Activated CD8-positive, alpha-beta memory T cell treated with anti-CD3 and anti-CD28 coated beads, Interleukin-2, amount 50 U/mL, for 24 hours (primary cell): Measurements from ENCODE around the gene DIABLO.
"Not testable (repeated sequence)": the region's sequence is repeated elsewhere in the genome, so short reads cannot be mapped to it uniquely, and the experiment has no call there.

Source experiments
- DNase-seq: peaks from one replicate; pipeline ENCODE4 v3.0.0-alpha.2; 2020; ENCODE audit errors: extremely low read depth

Gene DIABLO

DNA sequence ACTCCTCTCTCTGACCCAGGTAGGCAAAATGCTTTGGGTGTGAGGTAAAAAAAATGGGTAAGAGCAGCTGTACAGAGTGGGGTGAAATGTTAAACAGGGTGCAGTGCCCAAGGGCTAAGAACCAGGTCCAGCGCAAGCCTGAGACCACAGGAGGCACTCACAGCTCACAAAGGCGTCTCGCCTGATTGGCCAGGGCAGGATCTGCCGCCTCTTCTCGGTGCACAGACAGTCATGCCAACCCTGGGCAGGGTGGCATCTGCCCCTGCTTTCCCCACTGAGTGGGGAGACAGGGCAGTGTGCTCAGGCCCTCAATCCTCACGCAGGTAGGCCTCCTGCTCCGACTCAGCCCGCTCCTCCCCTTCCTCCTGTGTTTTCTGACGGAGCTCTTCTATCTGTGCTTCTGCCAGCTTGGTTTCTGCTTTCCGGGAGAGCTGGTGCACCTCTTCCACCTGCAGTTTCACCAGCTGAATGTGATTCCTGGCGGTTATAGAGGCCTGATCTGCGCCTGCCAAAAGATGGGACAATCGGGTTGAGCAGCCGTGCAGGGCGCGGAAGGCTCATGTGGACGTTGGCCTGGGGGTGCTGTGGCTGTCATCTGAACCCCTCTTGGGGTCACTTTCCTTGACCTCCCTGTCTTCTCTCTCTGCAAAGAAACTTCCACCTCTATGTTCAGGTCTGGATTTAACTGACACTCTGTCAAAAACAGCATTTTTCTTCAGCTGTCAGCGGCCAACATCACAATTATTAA lies 17.6 kb downstream of the DIABLO start:
- DNase-seq: no peak

DNA sequence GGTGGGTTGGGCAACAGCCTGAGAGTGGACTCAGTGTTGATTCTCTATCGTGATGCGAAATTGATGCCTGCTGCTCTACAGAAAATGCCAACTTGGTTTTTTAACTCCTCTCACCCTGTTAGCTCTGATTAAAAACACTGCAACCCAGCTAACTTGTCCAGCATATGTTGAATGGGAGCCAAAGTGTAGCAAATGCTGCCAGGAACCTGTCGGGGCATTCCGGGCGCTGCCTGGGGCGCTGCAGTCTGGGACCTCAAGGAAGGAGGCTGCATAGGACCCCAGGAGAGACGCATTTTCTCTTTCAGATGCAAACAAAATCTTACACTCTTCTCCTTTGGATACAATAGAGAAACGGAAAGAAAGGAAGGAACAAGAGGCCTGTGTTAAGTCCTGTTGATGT lies 18.5 kb downstream of the DIABLO start:
- no peak for DNase-seq

DNA sequence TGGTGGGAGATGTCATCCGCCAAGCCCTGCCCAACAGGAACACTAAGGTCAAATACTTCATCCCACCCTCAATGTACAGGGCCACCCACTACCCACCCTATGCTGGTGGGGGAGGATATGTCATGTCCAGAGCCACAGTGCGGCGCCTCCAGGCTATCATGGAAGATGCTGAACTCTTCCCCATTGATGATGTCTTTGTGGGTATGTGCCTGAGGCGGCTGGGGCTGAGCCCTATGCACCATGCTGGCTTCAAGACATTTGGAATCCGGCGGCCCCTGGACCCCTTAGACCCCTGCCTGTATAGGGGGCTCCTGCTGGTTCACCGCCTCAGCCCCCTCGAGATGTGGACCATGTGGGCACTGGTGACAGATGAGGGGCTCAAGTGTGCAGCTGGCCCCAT lies 18.9 kb downstream of the DIABLO start:
- no peak for DNase-seq

DNA sequence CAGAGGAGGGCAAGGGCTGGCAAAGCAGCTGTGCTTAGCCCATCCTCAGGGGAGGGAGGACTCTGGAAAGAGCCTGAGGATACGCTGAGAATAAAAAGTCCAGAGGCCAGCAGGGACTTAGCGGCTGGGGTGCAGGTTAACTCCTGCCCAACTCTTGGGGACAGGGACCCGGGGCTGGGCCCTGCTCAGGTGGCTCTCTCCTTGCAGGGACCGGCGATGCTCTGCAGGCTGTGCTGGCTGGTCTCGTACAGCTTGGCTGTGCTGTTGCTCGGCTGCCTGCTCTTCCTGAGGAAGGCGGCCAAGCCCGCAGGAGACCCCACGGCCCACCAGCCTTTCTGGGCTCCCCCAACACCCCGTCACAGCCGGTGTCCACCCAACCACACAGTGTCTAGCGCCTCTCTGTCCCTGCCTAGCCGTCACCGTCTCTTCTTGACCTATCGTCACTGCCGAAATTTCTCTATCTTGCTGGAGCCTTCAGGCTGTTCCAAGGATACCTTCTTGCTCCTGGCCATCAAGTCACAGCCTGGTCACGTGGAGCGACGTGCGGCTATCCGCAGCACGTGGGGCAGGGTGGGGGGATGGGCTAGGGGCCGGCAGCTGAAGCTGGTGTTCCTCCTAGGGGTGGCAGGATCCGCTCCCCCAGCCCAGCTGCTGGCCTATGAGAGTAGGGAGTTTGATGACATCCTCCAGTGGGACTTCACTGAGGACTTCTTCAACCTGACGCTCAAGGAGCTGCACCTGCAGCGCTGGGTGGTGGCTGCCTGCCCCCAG lies 19.6 kb downstream of the DIABLO start:
- DNase-seq: no peak

DNA sequence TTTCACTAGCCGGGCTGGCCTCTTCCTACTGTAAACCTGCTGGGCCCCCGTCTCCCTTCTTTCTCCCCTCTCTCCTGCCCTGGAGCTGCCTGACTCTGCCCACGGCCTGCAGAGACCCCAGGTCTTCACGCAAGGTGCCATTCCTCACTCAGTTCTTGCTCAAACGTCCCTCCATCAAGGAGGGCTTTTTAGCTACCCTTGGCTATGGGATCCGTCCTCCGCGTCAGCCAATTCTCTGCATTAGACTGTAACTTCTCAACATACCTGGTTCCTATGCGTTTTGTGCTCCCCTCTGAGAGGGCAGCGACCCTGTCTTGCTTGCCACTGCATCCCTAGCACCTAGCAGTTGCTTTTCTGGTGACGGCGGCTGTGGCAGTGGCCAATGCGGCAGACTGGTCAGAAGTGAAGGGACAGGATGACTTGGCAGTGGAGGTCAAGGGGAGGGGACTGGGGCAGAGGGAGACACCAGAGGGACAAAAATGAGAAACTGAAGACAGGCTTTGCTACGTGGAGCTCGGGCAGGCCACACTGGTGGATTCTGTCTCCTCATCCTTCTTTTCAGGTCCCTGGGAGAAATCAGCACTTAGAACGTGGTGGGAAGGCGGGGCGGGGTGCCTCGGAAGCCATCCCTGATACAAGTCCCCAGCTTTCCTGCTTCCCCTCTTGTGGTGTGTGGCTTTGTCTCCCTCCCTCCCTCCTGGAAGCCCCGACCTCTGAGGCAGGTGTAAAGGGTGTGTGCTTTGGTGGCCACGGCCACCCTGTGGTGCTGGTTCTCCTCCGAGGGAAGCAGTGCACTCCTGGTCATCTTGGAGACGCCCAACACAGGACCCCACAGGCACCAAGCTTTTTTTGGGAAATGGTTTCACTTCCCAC lies 20.6 kb downstream of the DIABLO start:
- DNase-seq: no peak

DNA sequence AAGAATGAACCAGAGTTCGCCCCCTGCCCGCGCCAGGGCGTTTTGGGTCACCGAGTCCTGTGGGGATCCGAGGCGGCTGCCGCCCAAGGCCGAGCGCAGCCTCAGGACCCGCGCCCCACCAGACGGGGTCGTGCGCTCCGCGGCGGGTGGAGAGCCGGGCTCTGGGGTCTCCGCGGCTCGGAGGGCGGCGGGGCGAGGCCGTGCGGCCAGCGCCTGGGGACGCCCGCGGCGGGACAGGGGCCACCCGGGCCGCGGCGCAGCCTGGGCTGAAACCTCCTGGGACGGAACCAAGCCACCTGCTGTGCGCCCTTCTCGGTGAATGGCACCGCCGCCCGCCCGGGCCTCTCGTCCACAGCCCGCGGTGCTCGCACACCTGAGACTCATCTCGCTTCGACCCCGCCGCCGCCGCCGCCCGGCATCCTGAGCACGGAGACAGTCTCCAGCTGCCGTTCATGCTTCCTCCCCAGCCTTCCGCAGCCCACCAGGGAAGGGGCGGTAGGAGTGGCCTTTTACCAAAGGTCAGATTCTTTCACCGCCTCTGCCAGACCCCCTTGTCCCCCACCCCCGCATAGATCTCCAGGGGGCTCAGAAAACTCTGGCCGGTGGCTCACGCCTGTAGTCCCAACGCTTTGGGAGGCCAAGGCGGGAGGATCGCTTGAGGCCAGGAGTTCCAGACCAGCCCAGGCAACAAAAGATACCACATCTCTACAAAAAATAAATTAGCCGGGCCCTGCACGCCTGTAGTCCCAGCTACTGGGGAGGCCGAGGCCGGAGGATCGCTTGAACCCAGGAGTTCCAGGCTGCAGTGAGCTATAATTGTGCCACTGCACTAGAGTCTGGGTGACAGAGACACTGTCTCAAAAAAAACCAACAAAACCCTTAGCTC lies 21.4 kb downstream of the DIABLO start:
- no peak for DNase-seq

DNA sequence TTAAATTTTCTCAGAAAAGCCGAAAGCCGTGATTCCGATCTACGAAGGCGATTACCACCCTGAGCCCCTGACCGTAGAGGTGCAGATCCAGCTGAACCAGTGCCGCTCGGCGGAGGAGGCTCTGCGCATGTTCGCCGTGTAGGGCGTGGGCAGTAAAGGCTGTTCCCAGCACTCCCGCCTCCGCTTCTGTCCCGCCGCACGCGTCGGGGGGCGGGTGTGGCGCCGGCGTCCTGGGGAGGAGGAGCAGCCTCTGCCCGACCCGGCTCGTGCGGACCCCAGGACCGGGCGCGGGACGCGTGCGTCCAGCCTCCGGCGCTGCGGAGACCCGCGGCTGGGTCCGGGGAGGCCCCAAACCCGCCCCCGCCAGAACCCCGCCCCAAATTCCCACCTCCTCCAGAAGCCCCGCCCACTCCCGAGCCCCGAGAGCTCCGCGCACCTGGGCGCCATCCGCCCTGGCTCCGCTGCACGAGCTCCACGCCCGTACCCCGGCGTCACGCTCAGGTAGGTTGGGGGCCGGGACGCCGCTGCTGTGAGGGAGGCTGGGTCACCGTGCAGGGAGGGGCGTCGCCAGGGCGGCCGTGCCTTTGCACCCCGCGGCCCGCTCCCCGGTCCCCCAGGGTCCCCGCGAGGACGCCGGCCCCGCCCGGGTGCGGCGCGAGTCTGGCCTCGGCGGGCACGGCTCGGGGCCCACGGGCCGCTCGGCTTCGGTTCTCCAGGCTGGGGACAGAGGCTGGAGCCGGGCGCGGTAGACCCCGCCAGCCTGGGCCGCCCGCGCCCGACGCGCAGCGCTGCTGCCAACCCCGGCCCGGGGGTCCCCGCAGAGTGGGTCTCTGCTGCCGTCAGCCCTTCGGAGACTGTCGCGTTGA lies 22.3 kb downstream of the DIABLO start, which contains the start of gene B3GNT4:
Gene B3GNT4 (plus strand): TSS at position 409 of the 866 bp plus-strand sequence. CDS start 910 bp downstream, outside the sequence.
- DNase-seq: peak; percentile 21

DNA sequence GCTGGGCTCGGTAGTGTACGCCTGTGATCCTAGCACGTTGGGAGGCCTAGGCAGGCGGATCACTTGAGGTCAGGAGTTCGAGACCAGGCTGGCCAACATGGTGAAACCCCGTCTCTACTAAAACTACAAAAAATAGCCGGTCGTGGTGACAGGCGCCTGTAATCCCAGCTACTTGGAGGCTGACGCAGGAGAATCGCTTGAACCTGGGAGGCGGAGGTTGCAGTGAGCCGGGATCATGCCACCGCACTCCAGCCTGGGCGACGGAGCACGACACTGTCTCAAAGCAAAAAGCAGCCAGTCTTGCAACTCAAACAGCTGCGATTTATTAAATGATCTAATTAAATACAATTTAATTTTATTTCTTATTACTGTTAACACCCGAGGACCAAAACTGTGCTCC lies 23.0 kb downstream of the DIABLO start:
- DNase-seq: not testable (repeated sequence)

DNA sequence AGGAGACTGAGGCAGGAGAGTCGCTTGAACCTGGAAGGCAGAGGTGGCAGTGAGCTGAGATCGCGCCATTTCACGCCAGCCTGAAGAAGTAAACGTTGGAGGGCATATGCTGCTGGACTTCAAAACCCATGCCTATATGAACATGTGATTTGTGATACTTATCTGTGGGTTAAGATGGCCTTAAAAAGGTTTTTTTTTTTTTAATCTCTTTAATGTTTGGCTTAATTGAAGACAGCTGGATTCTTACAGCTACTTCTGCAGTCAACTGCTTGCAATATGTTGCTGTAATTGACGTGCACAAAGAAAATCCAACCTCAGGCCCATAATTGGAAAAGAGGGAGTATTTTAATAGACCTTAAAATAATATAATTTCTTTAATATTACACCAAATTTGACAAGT lies 23.8 kb downstream of the DIABLO start:
- DNase-seq: no peak

DNA sequence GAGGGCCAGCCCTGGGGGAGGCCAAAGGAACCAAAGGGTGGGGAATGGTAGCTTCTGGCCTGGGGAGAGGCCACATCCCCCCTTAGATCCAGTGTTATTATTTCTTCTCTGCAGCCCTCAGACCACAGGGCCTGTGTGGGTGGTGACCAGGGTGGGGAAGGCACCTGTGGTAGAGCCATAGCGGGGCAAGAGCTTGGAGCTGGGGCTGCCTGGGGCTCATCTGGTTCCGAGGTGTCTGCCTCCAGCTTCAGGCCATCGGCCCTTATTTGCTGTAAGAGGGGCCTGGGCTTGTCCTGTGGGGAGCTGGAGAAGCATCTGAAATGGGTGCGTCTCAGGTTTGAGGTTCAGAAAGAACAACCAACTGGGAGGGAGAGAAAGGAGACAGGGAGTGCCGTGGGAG lies 24.5 kb downstream of the DIABLO start:
- no peak for DNase-seq

DNA sequence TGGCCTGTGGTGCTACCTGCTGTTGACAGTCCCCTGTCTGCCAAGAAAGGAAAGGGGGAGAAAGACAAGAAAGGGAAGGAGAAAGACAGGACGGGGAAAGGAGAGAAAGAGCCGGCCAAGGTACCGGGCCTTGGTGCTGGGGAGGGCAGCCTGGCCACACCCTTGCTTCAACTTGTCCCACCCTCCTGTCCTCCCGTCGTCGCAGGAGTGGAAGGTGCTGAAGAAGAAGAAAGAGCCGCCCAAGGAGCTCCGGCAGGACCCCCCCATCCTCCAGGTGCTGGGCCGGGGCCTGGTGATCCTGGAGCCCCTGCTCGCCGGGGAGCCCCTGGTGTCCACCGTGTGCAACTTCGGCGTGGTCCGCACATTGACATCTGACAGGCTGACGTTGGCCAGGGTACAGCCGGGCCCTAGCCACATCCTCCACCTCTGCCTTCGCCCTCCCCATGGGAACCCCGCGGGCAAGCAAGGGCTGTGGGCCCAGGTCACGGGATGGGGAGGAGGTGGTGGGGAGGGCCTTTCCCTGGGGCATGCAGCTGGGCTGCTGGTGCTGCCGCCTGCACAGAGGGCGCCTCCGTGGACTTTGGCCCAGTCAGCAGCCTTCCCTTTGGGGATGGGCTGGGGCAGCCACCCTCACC lies 25.2 kb downstream of the DIABLO start:
- DNase-seq: no peak

DNA sequence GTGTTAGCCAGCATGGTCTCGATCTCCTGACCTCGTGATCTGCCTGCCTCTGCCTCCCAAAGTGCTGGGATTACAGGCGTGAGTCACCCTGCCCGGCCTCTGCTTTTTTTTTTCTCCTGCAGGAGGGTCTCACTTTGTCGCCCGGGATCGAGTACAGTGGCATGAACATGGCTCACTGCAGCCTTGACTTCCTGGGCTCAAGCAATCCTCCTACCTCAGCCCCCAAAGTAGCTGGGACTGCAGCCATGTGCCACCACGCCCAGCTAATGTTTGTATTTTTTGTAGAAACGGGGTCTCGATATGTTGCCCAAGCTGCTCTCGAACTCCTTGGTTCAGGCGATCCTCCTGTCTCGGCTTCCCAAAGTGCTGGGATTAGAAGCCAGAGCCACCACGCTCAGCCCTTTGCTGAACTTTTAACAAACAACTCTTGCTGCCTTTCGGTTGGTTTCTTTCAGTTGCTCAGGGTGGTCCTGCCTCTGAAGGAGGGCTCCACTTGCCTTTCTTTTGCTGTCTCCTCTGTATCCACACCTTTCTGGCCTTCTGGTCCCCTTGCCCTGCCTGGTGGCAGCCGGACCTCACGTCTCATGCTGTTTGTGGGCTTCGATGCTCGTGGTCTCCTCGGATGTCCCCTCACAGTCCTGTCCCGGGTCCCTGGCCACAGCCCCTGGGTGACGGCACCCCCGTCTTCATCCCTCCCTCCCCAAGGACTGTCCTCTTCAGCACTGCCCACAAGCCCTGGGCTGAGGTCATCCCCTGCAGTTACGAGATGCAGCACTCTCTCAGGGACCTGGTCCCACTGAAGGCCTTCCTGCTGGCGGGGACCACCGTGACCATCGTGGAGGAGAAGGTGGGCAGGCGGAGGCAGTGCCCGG lies 26.1 kb downstream of the DIABLO start:
- DNase-seq: no peak

DNA sequence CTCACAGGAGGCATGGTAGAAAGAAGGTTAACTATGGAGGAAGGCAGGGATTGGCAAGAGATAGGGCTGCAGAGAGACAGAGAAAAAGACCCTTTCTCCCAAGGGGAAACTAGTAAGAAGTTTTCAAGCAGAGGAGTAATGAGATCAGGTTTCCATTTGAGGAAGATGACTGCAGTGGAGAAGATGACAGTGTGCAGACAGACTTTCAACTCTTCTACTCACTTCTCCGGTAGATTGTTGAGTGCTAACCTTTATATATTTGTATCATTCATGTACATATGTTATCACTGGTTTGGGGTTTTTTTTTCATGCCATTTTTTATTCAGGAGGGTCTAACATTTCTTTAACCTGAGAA lies 28.3 kb downstream of the DIABLO start:
- no peak for DNase-seq

DNA sequence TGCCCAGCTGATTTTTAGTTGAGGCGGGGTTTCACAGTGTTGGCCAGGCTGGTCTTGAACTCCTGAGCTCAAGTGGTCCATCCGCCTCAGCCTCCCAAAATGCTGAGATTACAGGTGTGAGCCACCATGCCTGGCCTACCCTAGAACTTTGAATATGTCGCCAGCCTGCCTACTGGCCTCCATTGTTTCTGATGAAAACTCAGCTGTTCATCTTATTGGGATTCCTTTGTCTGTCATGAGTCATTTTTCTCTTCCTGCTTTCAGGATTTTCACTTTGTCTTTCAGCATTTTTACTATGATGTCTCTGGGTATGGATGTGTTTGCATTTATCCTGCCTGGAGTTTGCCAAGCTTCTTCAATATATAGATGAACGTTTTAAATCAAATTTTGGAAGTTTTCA lies 30.4 kb downstream of the DIABLO start:
- DNase-seq: no peak

DNA sequence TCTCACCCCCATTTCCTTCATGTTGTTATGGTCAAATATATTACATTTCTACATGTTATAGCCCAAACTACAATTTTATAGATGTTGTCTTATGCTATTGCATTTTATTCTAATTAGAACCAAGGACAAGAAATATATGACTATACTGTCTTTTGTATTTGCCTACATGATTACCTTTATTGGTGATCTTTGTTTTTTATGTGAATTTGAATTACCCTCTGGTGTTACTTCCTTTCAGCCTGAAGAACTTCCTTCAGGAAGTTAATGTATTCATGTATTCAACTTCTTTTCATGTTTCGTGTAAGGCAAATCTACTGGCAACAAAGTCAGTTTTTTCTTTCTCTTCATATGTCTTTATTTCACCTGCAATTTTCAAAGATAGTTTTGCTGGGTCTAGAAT lies 31.0 kb downstream of the DIABLO start:
- DNase-seq: no peak

DNA sequence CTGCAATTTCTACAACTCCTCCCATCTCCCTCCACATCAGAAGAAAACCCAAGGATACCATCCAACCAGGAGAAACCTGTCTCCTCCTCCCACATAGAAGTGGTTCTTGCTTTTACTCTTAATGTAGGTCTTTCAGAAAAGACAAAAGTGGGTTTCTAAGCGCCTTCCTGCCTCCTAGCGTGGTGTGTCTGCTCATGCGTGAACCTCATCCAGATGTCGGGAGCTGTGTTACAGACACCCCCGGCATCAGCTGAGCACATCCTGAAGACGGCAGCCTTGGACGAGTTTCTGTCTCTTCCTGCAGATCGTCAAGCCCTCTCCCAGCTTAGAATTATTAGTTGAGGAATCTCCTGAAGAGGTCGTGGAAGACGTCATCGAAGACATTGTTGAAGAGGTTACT lies 33.4 kb downstream of the DIABLO start:
- DNase-seq: no peak

DNA sequence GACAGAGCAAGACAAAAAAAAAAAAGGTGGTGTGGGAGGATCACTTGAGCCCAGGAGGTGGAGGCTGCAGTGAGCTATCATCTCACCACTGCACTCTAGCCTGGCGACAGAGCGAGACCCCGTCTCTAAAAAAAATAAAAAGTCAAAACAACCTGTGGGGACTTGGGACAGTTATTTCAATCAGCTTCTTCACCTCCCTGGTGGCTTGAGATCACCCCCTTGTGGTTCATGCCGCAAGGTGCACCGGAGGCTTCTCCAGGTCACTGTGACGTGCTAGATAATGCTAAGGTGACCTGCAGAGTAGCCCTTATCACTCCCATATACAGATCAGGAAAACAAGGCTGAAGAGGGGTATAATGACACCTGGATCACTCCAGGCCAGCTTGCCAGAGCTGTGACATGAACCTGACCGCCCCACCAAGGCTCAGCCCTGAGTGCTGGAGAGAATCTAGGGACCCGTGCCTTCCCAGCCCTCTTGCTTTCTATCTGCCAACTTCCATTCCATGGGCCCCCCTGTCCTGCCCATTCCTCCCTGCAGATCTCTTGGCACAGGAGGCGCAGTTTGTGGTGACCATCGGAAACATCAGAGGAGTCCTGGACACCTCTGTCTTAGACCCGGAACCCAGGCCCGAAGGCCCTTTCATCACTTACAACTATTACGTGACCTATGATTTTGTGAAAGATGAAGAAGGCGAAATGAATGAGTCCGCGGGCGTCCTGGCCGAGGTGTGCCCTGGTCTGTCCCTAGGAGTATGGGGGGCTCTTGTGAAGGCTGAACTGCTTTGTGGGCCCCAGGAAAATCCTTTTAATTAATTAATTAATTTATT lies 34.8 kb downstream of the DIABLO start:
- peak; percentile 49 for DNase-seq
